WERI-Rb-1 (cell line): ENCODE data around the gene NDUFA3.
A peak's percentile ranks its signal among the peaks of the same experiment; 100 is the strongest.

ENCODE experiments used
- DNase-seq: peaks from one replicate; pipeline ENCODE4 v3.0.0-alpha.2; 2020
- H3K27ac ChIP-seq: fragments of 250-450 bp; sonication (Bioruptor Pico); 2 replicates; pipeline ENCODE4 v1.5.1; 2020; ENCODE audit warnings: mild to moderate bottlenecking, moderate library complexity
- H3K27me3 ChIP-seq: fragments of 250-450 bp; sonication (Bioruptor Pico); 2 replicates; pipeline ENCODE4 v1.5.1; 2021; ENCODE audit warnings: mild to moderate bottlenecking, low read depth, moderate library complexity; ENCODE audit not compliant: insufficient read depth, severe bottlenecking
- H3K36me3 ChIP-seq: fragments of 250-450 bp; sonication (Bioruptor Pico); 2 replicates; pipeline ENCODE4 v1.5.1; 2020; ENCODE audit warnings: mild to moderate bottlenecking, moderate library complexity
- H3K4me3 ChIP-seq: 2 replicates; pipeline ENCODE4 v1.5.1; 2011; ENCODE audit warnings: low read depth, mild to moderate bottlenecking, control low read depth, low read length
- H3K9me3 ChIP-seq: fragments of 250-450 bp; sonication (Bioruptor Pico); 2 replicates; pipeline ENCODE4 v1.5.1; 2021; ENCODE audit warnings: mild to moderate bottlenecking, moderate library complexity; ENCODE audit not compliant: severe bottlenecking
- CTCF ChIP-seq: IDR thresholded peaks from 2 replicates; pipeline ENCODE4 v1.5.1; 2011; ENCODE audit warnings: low read depth, mild to moderate bottlenecking, control low read depth, inconsistent platforms, low read length

NDUFA3 gene

GRCh38 chr19:54129617-54129996, 27.0 kb downstream of the NDUFA3 start:
- Histone ChIP-seq H3K9me3 (no peaks in the 10 kb centered on the region), H3K36me3 (peaks cover 56% of the 10 kb centered on the region), H3K4me3 (no peak overlapping the region), H3K27me3 (no peaks in the 10 kb centered on the region), H3K27ac (no peak overlapping the region)
- no peak for TF ChIP-seq CTCF
- no peak for DNase-seq

GRCh38 chr19:54133312-54133956, 30.8 kb downstream of the NDUFA3 start:
- Histone ChIP-seq H3K36me3 (peaks cover 32% of the 10 kb centered on the region), H3K27ac (no peak overlapping the region), H3K4me3 (no peak overlapping the region), H3K27me3 (no peaks in the 10 kb centered on the region), H3K9me3 (no peaks in the 10 kb centered on the region)
- no peak for TF ChIP-seq CTCF
- DNase-seq = no peak

- Histone ChIP-seq H3K36me3 (peaks cover 29% of the 10 kb centered on the region), H3K9me3 (no peaks in the 10 kb centered on the region)
- TF ChIP-seq CTCF = no peak
Measured at GRCh38 chr19:54133957-54134590, 31.4 kb downstream of the NDUFA3 start.

GRCh38 chr19:54136086-54136863, 33.6 kb downstream of the NDUFA3 start:
- no peak for TF ChIP-seq CTCF
- Histone ChIP-seq H3K27me3 (no peaks in the 10 kb centered on the region), H3K4me3 (peak overlapping the region; percentile 57), H3K36me3 (peaks cover 39% of the 10 kb centered on the region), H3K9me3 (no peaks in the 10 kb centered on the region), H3K27ac (peak overlapping the region; percentile 70)
- DNase-seq = peak; percentile 34

More at GRCh38 chr19:54133957-54134590, 31.4 kb downstream of the NDUFA3 start:
- Histone ChIP-seq H3K27me3 (no peaks in the 10 kb centered on the region), H3K4me3 (no peak overlapping the region), H3K27ac (no peak overlapping the region)
- DNase-seq = no peak

- peak overlapping the region; percentile 95 for H3K27ac ChIP-seq
- H3K36me3 ChIP-seq = peaks cover 41% of the 10 kb centered on the region
- TF ChIP-seq CTCF = no peak
- DNase-seq = peak; percentile 99
- H3K9me3 ChIP-seq = no peaks in the 10 kb centered on the region
- H3K27me3 ChIP-seq = no peaks in the 10 kb centered on the region
- H3K4me3 ChIP-seq = peak overlapping the region; percentile 84
Measured at GRCh38 chr19:54136864-54137698, 34.4 kb downstream of the NDUFA3 start.
